Type B pancreatic cell (in vitro differentiated cells): Measurements from ENCODE around the gene HIVEP3. TPM values are rescaled to one million over a fixed set of nuclear protein-coding genes. Genes with fewer than 3 reads are reported as not detected.

Experiments used
- DNase-seq: peaks from one replicate; pipeline ENCODE4 v3.0.0; 2021; ENCODE audit warnings: mixed read lengths; ENCODE audit not compliant: unreplicated experiment; ENCODE audit errors: extremely low spot score
- H3K27ac Mint-ChIP-seq: 2 replicates; pipeline ENCODE4 v1.8.0; 2021; ENCODE audit warnings: mild to moderate bottlenecking, mixed read lengths
- H3K27me3 Mint-ChIP-seq: 2 replicates; pipeline ENCODE4 v1.8.0; 2021; ENCODE audit warnings: mixed read lengths
- H3K36me3 Mint-ChIP-seq: 2 replicates; pipeline ENCODE4 v1.8.0; 2021; ENCODE audit warnings: mixed read lengths
- H3K4me1 Mint-ChIP-seq: one replicate; pipeline ENCODE4 v1.8.0; 2021; ENCODE audit warnings: mixed read lengths; ENCODE audit not compliant: unreplicated experiment
- H3K4me3 Mint-ChIP-seq: 2 replicates; pipeline ENCODE4 v1.8.0; 2021; ENCODE audit warnings: mild to moderate bottlenecking, mixed read lengths
- H3K9me3 Mint-ChIP-seq: 2 replicates; pipeline ENCODE4 v1.8.0; 2021; ENCODE audit warnings: mixed read lengths
- CTCF ChIP-seq: fragments of 200-600 bp; sonication (generic); conservative IDR thresholded peaks from 2 replicates; pipeline ENCODE4 v1.5.0; 2021; ENCODE audit warnings: antibody characterized with exemption, mild to moderate bottlenecking
- total RNA-seq: library from RNA; stranded (reverse); gene quantifications from 2 replicates; pipeline ENCODE4 v1.2.1, GENCODE V29; 2021; ENCODE audit warnings: low replicate concordance

Gene HIVEP3
- total RNA-seq, 1 donor from 2014 or later = 9.2 TPM

- H3K4me3 Mint-ChIP-seq = no peak overlapping the region
- no peak for DNase-seq
- H3K27me3 Mint-ChIP-seq = peaks cover 25% of the 10 kb centered on the region
- no peak for TF ChIP-seq CTCF
- H3K27ac Mint-ChIP-seq = no peak overlapping the region
- no peaks in the 10 kb centered on the region for H3K36me3 Mint-ChIP-seq
- H3K4me1 Mint-ChIP-seq = peaks cover 34% of the 10 kb centered on the region
- no peaks in the 10 kb centered on the region for H3K9me3 Mint-ChIP-seq
Measured at GRCh38 chr1:41665962-41666917, 252.5 kb downstream of the HIVEP3 start.

- no peaks in the 10 kb centered on the region for H3K36me3 Mint-ChIP-seq
- no peak for TF ChIP-seq CTCF
- peak overlapping the region; percentile 23 for H3K27ac Mint-ChIP-seq
- H3K4me1 Mint-ChIP-seq = peaks cover 39% of the 10 kb centered on the region
- peaks cover 33% of the 10 kb centered on the region for H3K27me3 Mint-ChIP-seq
- no peak for DNase-seq
- no peaks in the 10 kb centered on the region for H3K9me3 Mint-ChIP-seq
- H3K4me3 Mint-ChIP-seq = peak overlapping the region; percentile 13
Measured at GRCh38 chr1:41664861-41665640, 253.7 kb downstream of the HIVEP3 start.

GRCh38 chr1:41663671-41664400 is 254.9 kb downstream of the HIVEP3 start:
- Mint-ChIP-seq H3K9me3 (no peaks in the 10 kb centered on the region), H3K27ac (peak overlapping the region; percentile 63), H3K4me3 (peak overlapping the region; percentile 66), H3K27me3 (peaks cover 44% of the 10 kb centered on the region), H3K4me1 (peaks cover 32% of the 10 kb centered on the region), H3K36me3 (no peaks in the 10 kb centered on the region)
- no peak for TF ChIP-seq CTCF
- no peak for DNase-seq

GRCh38 chr1:41662765-41663437 is 255.8 kb downstream of the HIVEP3 start:
- no peaks in the 10 kb centered on the region for H3K9me3 Mint-ChIP-seq
- peaks cover 49% of the 10 kb centered on the region for H3K27me3 Mint-ChIP-seq
- H3K4me1 Mint-ChIP-seq = peaks cover 24% of the 10 kb centered on the region
- H3K4me3 Mint-ChIP-seq = peak overlapping the region; percentile 72
- no peak overlapping the region for H3K27ac Mint-ChIP-seq
- peak; percentile 73 for DNase-seq
- TF ChIP-seq CTCF = no peak
- no peaks in the 10 kb centered on the region for H3K36me3 Mint-ChIP-seq
